ENCODE results near the gene MAML1. TPM values are rescaled to one million over a fixed set of nuclear protein-coding genes. Genes with fewer than 3 reads are reported as not detected.
A peak's percentile ranks its signal among the peaks of the same experiment; 100 is the strongest.

MAML1 gene
- total RNA-seq, 2 experiments from 2014 or later: 24.1 to 24.2 TPM

GRCh38 chr5:179792612-179793467, 60.2 kb downstream of the MAML1 start:
- H3K4me1 Mint-ChIP-seq: peaks cover 21% of the 10 kb centered on the region
- no peak for DNase-seq
- H3K27ac Mint-ChIP-seq: peak overlapping the region; percentile 57
- no peaks in the 10 kb centered on the region for H3K27me3 Mint-ChIP-seq
- no peaks in the 10 kb centered on the region for H3K9me3 Mint-ChIP-seq
- H3K36me3 Mint-ChIP-seq: peaks cover 4% of the 10 kb centered on the region
- no peak overlapping the region for H3K4me3 Mint-ChIP-seq

- Mint-ChIP-seq H3K36me3 (peaks cover 4% of the 10 kb centered on the region), H3K4me1 (peaks cover 21% of the 10 kb centered on the region), H3K27me3 (no peaks in the 10 kb centered on the region), H3K4me3 (peak within 1 kb of the TSS; percentile 59), H3K27ac (peak within 1 kb of the TSS; percentile 57), H3K9me3 (no peaks in the 10 kb centered on the region)
- DNase-seq: peak; percentile 50
Observed at GRCh38 chr5:179793468-179794139, 61.0 kb downstream of the MAML1 start, which contains the start of gene LTC4S. Gene LTC4S, plus strand, starts transcription at chr5:179793986. Its CDS starts 95 bp downstream, at chr5:179794081.

GRCh38 chr5:179794171-179794570, 61.5 kb downstream of the MAML1 start:
- Mint-ChIP-seq H3K9me3 (no peaks in the 10 kb centered on the region), H3K4me1 (peaks cover 21% of the 10 kb centered on the region), H3K27me3 (no peaks in the 10 kb centered on the region), H3K4me3 (no peak overlapping the region), H3K36me3 (peaks cover 4% of the 10 kb centered on the region), H3K27ac (no peak overlapping the region)
- no peak for DNase-seq

- Mint-ChIP-seq H3K27ac (no peak overlapping the region), H3K27me3 (no peaks in the 10 kb centered on the region), H3K4me3 (peak overlapping the region; percentile 59), H3K4me1 (peaks cover 21% of the 10 kb centered on the region), H3K36me3 (peaks cover 4% of the 10 kb centered on the region), H3K9me3 (no peaks in the 10 kb centered on the region)
- no peak for DNase-seq
Observed at GRCh38 chr5:179794575-179794974, 62.0 kb downstream of the MAML1 start.

- Mint-ChIP-seq H3K27me3 (no peaks in the 10 kb centered on the region), H3K36me3 (peaks cover 4% of the 10 kb centered on the region), H3K4me3 (peak overlapping the region; percentile 59), H3K9me3 (no peaks in the 10 kb centered on the region), H3K4me1 (peaks cover 21% of the 10 kb centered on the region), H3K27ac (no peak overlapping the region)
- no peak for DNase-seq
Observed at GRCh38 chr5:179795049-179795862, 62.6 kb downstream of the MAML1 start.

- H3K9me3 Mint-ChIP-seq: no peaks in the 10 kb centered on the region
- DNase-seq: peak; percentile 73
- H3K27ac Mint-ChIP-seq: peak overlapping the region; percentile 42
- H3K27me3 Mint-ChIP-seq: no peaks in the 10 kb centered on the region
- peak overlapping the region; percentile 63 for H3K4me3 Mint-ChIP-seq
- H3K4me1 Mint-ChIP-seq: peaks cover 21% of the 10 kb centered on the region
- peaks cover 4% of the 10 kb centered on the region for H3K36me3 Mint-ChIP-seq
Observed at GRCh38 chr5:179795863-179796833, 63.5 kb downstream of the MAML1 start.

GRCh38 chr5:179796877-179797608, 64.4 kb downstream of the MAML1 start:
- Mint-ChIP-seq H3K36me3 (peaks cover 8% of the 10 kb centered on the region), H3K27me3 (no peaks in the 10 kb centered on the region), H3K27ac (peak overlapping the region; percentile 42), H3K4me1 (peaks cover 25% of the 10 kb centered on the region), H3K4me3 (peak overlapping the region; percentile 63), H3K9me3 (no peaks in the 10 kb centered on the region)
- DNase-seq: no peak

- H3K36me3 Mint-ChIP-seq: peaks cover 8% of the 10 kb centered on the region
- no peak overlapping the region for H3K27ac Mint-ChIP-seq
- H3K9me3 Mint-ChIP-seq: no peaks in the 10 kb centered on the region
- H3K4me3 Mint-ChIP-seq: no peak overlapping the region
- peaks cover 30% of the 10 kb centered on the region for H3K4me1 Mint-ChIP-seq
- H3K27me3 Mint-ChIP-seq: no peaks in the 10 kb centered on the region
- DNase-seq: no peak
Observed at GRCh38 chr5:179797741-179798140, 65.1 kb downstream of the MAML1 start.

GRCh38 chr5:179798144-179798770, 65.6 kb downstream of the MAML1 start:
- DNase-seq: no peak
- peaks cover 33% of the 10 kb centered on the region for H3K4me1 Mint-ChIP-seq
- no peaks in the 10 kb centered on the region for H3K9me3 Mint-ChIP-seq
- H3K27me3 Mint-ChIP-seq: no peaks in the 10 kb centered on the region
- H3K36me3 Mint-ChIP-seq: peaks cover 8% of the 10 kb centered on the region
- no peak overlapping the region for H3K4me3 Mint-ChIP-seq
- H3K27ac Mint-ChIP-seq: no peak overlapping the region

- DNase-seq: no peak
- Mint-ChIP-seq H3K9me3 (no peaks in the 10 kb centered on the region), H3K4me1 (peaks cover 34% of the 10 kb centered on the region), H3K27ac (no peak overlapping the region), H3K4me3 (no peak overlapping the region), H3K36me3 (peaks cover 8% of the 10 kb centered on the region), H3K27me3 (no peaks in the 10 kb centered on the region)
Observed at GRCh38 chr5:179798771-179799643, 66.4 kb downstream of the MAML1 start.

GRCh38 chr5:179799644-179799973, 67.0 kb downstream of the MAML1 start:
- Mint-ChIP-seq H3K27ac (no peak overlapping the region), H3K36me3 (peaks cover 8% of the 10 kb centered on the region), H3K4me1 (peaks cover 35% of the 10 kb centered on the region), H3K4me3 (no peak overlapping the region), H3K9me3 (no peaks in the 10 kb centered on the region), H3K27me3 (no peaks in the 10 kb centered on the region)
- DNase-seq: no peak

GRCh38 chr5:179800071-179800695, 67.6 kb downstream of the MAML1 start:
- H3K4me1 Mint-ChIP-seq: peaks cover 35% of the 10 kb centered on the region
- no peak for DNase-seq
- H3K27ac Mint-ChIP-seq: no peak overlapping the region
- peaks cover 10% of the 10 kb centered on the region for H3K36me3 Mint-ChIP-seq
- no peak overlapping the region for H3K4me3 Mint-ChIP-seq
- no peaks in the 10 kb centered on the region for H3K9me3 Mint-ChIP-seq
- H3K27me3 Mint-ChIP-seq: no peaks in the 10 kb centered on the region
